ENCODE data around the gene HBEGF.

DNA sequence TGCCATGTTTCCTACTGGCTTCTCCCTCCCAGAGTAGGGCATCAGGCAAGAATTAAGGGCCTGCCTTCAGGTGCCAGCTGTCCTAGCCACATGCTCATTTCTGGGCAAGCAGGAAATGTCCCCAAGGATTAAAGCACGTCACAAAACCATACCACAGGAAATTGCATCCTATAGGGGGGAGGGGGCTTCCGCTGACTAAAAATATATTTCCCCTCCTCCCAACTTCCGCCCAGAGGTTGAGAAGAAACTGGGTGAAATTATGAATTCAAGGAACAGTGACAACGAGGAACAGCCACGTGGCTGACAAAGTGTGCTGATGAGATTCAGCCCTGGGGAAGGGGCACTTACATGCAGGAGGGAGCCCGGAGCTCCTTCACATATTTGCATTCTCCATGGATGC, 4.1 kb downstream of the HBEGF start:
- TF ChIP-seq POLR2AphosphoS5 (IDR thresholded peaks at IDR 0.05) (peak in 1 of 3 donors; percentile 1), CTCF (IDR thresholded peaks at IDR 0.05) (no peak)

Data from stomach (tissue), 4 donors.